HG03066 (cell line): Measurements from ENCODE around the gene GPR65.
"Not testable (repeated sequence)": the region's sequence is repeated elsewhere in the genome, so short reads cannot be mapped to it uniquely, and the experiment has no call there.

Source experiments
- ATAC-seq: cut with Tn5 transposase; IDR thresholded peaks from one replicate; pipeline ENCODE4 v1.9.1; 2021; ENCODE audit warnings: low read depth; ENCODE audit not compliant: unreplicated experiment

GPR65 gene

GRCh38 chr14:88003425-88003824 lies 1.5 kb upstream of the GPR65 start:
- ATAC-seq: no peak

GRCh38 chr14:88004506-88005036 lies 364 bp upstream of the GPR65 start:
- ATAC-seq: no peak

GRCh38 chr14:88005978-88006851 lies 1.3 kb downstream of the GPR65 start:
- peak; percentile 83 for ATAC-seq

GRCh38 chr14:88007608-88008007 lies 2.7 kb downstream of the GPR65 start:
- no peak for ATAC-seq

GRCh38 chr14:88008039-88008742 lies 3.3 kb downstream of the GPR65 start:
- ATAC-seq: no peak

- ATAC-seq: no peak
Measured at GRCh38 chr14:88009486-88009885, 4.6 kb downstream of the GPR65 start.

GRCh38 chr14:88010331-88010730 lies 5.4 kb downstream of the GPR65 start:
- no peak for ATAC-seq

- no peak for ATAC-seq
Measured at GRCh38 chr14:88012495-88012894, 7.6 kb downstream of the GPR65 start.

GRCh38 chr14:88013750-88014349 lies 8.9 kb downstream of the GPR65 start:
- peak; percentile 86 for ATAC-seq

GRCh38 chr14:88016768-88017167 lies 11.8 kb downstream of the GPR65 start:
- no peak for ATAC-seq

GRCh38 chr14:88017535-88017934 lies 12.6 kb downstream of the GPR65 start:
- ATAC-seq: no peak

GRCh38 chr14:88023658-88024187 lies 18.8 kb downstream of the GPR65 start:
- ATAC-seq: no peak

- ATAC-seq: not testable (repeated sequence)
Measured at GRCh38 chr14:88024252-88025086, 19.5 kb downstream of the GPR65 start.

GRCh38 chr14:88025313-88025712 lies 20.4 kb downstream of the GPR65 start:
- no peak for ATAC-seq

GRCh38 chr14:88026890-88027289 lies 22.0 kb downstream of the GPR65 start:
- peak; percentile 57 for ATAC-seq

GRCh38 chr14:88029500-88029899 lies 24.6 kb downstream of the GPR65 start:
- ATAC-seq: no peak

GRCh38 chr14:88030079-88030478 lies 25.1 kb downstream of the GPR65 start:
- ATAC-seq: no peak

GRCh38 chr14:88030892-88031291 lies 26.0 kb downstream of the GPR65 start:
- ATAC-seq: no peak

- no peak for ATAC-seq
Measured at GRCh38 chr14:88032373-88032772, 27.4 kb downstream of the GPR65 start.

GRCh38 chr14:88034076-88034475 lies 29.1 kb downstream of the GPR65 start:
- no peak for ATAC-seq
